ENCODE measurements around the gene ZNF850.
"Not testable (repeated sequence)": the region's sequence is repeated elsewhere in the genome, so short reads cannot be mapped to it uniquely, and the experiment has no call there.

The ZNF850 gene

DNA sequence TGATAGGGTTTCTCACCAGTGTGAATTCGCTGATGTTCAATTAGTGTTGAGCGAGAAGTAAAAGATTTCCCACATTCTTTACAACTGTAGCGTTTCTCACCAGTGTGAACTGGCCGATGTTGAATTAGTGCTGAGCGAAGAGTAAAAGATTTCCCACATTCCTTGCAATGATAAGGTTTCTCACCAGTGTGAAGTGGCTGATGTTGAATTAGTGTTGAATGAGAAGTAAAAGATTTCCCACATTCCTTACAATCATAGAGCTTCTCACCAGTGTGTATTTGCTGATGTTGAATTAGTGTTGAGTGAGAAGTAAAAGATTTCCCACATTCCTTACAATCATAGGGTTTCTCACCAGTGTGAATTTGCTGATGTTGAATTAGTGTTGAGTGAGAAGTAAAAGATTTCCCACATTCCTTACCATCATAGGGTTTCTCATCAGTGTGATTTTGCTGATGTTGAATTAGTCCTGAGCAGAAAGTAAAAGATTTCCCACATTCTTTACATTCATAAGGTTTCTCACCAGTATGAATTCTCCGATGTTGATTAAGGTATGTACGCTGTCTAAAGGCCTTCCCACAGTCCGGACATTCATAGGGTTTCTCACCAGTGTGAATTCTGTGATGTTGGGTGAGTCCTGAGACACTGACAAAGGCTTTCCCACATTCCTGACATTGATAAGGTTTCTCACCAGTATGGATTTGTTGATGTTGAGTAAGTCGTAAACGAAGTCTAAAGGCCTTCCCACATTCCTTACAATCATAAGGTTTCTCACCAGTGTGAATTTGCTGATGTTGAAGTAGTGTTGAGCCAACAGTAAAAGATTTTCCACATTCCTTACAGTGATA, 24.0 kb downstream of the ZNF850 start:
- no peak overlapping the region for H3K4me3 ChIP-seq (ENCODE audit: low read depth, low read length)
- no peak for DNase-seq (ENCODE audit: low read depth, low spot score)
- CTCF ChIA-PET: no interaction called here
- POLR2A ChIA-PET: no interaction called here
- TF ChIP-seq, protein P1, sequence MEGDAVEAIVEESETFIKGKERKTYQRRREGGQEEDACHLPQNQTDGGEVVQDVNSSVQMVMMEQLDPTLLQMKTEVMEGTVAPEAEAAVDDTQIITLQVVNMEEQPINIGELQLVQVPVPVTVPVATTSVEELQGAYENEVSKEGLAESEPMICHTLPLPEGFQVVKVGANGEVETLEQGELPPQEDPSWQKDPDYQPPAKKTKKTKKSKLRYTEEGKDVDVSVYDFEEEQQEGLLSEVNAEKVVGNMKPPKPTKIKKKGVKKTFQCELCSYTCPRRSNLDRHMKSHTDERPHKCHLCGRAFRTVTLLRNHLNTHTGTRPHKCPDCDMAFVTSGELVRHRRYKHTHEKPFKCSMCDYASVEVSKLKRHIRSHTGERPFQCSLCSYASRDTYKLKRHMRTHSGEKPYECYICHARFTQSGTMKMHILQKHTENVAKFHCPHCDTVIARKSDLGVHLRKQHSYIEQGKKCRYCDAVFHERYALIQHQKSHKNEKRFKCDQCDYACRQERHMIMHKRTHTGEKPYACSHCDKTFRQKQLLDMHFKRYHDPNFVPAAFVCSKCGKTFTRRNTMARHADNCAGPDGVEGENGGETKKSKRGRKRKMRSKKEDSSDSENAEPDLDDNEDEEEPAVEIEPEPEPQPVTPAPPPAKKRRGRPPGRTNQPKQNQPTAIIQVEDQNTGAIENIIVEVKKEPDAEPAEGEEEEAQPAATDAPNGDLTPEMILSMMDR (IDR thresholded peaks at IDR 0.05; ENCODE audit: insufficient read depth, low read length, missing control alignments): no peak

DNA sequence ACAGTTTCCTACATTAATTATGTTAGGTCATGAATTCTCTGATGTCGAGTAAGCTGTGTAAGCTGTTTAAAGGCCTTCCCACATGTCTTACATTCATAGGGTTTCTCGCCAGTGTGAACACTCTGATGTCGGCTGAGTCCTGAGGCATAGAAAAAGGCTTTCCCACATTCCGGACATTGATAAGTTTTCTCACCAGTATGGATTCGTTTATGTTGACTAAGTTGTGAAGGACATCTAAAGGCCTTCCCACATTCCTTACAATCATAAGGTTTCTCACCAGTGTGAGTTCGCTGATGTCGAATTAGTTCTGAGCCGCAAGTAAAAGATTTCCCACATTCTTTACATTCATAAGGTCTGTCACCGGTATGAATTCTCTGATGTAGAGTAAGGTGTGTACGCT, 24.9 kb downstream of the ZNF850 start:
- no peak overlapping the region for H3K4me3 ChIP-seq (ENCODE audit: low read depth, low read length)
- CTCF ChIA-PET: no interaction called here
- TF ChIP-seq, protein P1 (IDR thresholded peaks at IDR 0.05; ENCODE audit: insufficient read depth, low read length, missing control alignments): no peak
- POLR2A ChIA-PET: no interaction called here
- no peak for DNase-seq (ENCODE audit: low read depth, low spot score)

DNA sequence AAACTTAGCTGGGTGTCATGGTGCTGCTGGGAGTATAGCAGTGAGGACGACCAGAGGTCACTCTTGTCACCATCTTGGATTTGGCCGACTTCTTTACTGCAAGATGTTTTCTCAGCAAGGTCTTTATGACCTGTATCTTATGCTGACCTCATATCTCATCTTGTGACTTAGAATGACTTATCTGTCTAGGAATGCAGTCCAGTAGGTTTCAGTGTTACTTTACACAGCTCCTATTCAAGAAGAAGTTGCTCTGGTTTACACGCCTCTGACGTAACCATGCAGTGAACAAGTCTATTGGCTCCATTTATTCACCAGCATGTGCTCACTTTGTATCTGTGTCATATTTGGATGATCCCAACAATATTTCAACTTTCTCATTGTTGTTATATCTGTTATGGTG, 26.7 kb downstream of the ZNF850 start:
- POLR2A ChIA-PET: no interaction called here
- no peak for DNase-seq (ENCODE audit: low read depth, low spot score)
- CTCF ChIA-PET: no interaction called here

DNA sequence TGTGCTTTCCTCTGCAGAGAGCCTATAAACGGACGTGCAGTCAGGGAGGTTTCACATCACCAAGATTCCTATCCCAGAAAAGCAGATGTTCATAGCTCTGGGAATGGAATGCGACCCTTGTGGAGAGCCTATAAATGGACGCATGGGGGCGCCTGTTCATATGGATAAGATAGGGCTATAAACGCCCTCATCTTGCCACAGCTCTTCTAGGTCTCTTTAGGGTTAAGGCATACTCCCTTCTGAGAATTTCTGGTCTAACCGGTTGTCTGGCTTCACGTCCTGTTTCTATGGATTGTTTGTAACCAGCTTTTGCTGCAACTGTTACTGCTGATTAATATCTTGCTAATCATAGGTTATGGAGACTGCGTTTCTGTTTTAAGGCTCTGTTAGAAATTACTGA, 36.4 kb downstream of the ZNF850 start:
- H3K4me3 ChIP-seq (ENCODE audit: low read depth, low read length); POLR2A ChIA-PET; DNase-seq (ENCODE audit: low read depth, low spot score); CTCF ChIA-PET: not testable (repeated sequence)

More for the DNA sequence above, 26.7 kb downstream of the ZNF850 start:
- no peak overlapping the region for H3K4me3 ChIP-seq (ENCODE audit: low read depth, low read length)
- TF ChIP-seq, protein P1 (IDR thresholded peaks at IDR 0.05; ENCODE audit: insufficient read depth, low read length, missing control alignments): no peak

DNA sequence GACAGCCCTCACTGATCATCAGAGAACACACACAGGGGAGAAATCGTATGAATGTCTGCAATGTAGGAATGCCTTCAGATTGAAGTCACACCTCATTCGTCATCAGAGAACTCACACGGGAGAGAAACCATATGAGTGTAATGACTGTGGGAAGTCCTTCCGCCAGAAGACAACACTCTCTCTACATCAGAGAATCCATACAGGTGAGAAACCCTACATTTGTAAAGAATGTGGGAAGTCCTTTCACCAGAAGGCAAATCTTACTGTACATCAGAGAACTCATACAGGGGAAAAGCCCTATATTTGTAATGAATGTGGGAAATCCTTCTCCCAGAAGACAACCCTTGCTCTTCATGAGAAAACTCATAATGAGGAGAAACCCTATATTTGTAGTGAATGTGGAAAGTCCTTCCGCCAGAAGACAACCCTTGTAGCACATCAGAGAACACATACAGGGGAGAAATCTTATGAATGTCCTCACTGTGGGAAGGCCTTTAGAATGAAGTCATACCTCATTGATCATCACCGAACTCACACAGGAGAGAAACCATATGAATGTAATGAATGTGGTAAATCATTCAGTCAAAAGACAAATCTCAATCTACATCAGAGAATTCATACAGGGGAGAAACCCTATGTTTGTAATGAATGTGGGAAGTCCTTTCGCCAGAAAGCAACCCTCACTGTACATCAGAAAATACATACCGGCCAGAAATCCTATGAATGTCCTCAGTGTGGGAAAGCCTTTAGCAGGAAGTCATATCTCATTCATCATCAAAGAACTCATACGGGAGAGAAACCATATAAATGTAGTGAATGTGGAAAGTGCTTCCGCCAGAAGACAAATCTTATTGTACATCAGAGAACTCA, 52.7 kb downstream of the ZNF850 start:
- H3K4me3 ChIP-seq (ENCODE audit: low read depth, low read length): no peak overlapping the region
- CTCF ChIA-PET: no interaction called here
- TF ChIP-seq, protein P1 (IDR thresholded peaks at IDR 0.05; ENCODE audit: insufficient read depth, low read length, missing control alignments): no peak
- POLR2A ChIA-PET: no interaction called here
- DNase-seq (ENCODE audit: low read depth, low spot score): no peak

DNA sequence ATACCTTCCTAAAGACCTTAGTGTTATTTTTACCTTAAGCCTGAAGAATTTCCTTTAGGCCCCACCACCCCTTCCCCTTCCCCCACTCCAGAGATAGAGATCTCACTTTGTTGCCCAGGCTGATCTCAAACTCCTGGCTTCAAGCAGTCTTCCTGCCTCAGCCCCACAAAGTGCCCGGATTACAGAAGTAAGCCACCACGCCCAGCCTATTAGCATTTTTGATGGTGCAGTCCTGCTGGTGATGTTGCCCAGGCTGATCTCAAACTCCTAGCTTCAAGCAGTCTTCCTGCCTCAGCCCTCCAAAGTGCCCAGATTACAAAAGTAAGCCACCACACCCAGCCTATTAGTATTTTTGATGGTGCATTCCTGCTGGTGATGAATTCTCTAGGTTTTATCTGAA, 63.2 kb downstream of the ZNF850 start:
- ChIA-PET POLR2A (no interaction called here), CTCF (no interaction called here)
- DNase-seq (ENCODE audit: low read depth, low spot score): no peak
- H3K4me3 ChIP-seq (ENCODE audit: low read depth, low read length): no peak overlapping the region
- TF ChIP-seq, protein P1 (IDR thresholded peaks at IDR 0.05; ENCODE audit: insufficient read depth, low read length, missing control alignments): no peak
